GM19328 (cell line): Measurements from ENCODE around the gene CENPF.

Source experiments
- ATAC-seq: cut with Tn5 transposase; IDR thresholded peaks from one replicate; pipeline ENCODE4 v1.9.1; 2021; ENCODE audit warnings: mild to moderate bottlenecking, moderate library complexity; ENCODE audit not compliant: unreplicated experiment

The CENPF gene

DNA sequence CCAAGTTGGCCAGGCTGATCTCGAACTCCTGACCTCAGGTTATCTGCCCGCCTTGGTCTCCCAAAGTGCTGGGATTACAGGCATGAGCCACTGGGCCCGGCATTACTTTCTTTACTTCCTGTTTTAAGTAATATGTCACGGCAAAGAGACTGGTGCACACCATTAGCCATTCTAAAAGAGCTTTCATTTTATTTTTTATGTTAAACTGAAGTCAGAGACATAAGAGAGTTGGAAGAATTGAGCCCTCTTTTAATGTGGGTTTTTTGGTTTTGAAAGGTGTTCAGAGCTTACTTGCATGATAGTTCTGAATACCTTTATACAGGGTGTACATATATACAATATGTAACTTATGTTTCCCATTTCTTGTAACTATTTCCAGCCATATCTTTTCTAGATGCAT, 14.3 kb downstream of the CENPF start:
- no peak for ATAC-seq

DNA sequence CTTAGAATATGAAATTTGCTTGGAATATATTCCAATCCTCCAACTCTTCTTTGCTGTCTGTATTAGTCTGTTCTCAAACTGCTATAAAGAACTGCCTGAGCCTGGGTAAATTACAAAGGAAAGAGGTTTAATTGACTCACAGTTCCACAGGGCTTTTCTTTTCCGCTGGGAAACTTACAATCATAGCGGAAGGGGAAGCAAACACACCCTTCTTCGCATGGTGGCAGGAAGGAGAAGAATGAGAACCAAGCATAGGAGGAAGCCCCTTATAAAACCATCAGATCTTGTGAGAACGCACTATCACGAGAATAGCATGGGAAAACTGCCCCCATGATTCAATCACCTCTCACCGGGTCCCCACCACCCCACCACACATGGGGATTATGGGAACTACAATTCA, 14.8 kb downstream of the CENPF start:
- no peak for ATAC-seq

DNA sequence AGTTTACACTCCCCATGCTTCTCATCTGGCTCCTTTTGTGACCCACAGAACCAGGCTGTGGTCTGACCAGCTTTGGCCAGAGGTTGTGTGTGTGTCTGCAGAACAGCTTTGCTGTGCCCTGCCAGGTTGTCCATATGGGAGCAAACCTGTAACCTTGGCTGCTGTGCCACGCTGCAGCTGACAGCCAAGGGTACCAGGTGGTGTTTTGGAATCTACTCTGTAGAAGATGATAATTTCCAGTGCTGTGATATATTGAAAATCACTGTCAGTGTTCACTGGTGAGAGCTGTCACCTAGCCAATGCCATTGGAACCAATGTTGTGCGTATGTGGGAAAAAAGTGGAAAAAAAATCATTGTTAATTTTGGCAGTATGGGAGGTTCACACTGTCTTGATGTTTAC, 18.2 kb downstream of the CENPF start:
- ATAC-seq = no peak

DNA sequence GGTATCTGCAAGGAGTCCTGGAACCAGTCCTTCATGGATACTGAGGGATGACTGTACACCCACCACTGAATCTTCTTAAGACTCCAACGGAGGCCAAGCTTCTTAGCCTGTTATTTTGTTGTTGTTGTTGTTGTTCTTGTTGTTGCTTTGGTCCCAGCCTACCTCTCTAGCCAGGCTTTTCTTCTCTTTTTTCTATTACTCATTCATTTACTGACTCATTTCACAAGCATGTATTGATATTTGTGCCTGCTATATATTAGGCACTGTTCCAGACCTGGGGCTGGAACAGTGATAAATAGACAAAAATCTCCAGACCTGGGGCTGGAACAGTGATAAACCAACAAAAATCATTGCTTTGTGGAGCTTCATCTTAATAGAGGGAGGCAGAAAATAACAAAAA, 20.4 kb downstream of the CENPF start:
- no peak for ATAC-seq

DNA sequence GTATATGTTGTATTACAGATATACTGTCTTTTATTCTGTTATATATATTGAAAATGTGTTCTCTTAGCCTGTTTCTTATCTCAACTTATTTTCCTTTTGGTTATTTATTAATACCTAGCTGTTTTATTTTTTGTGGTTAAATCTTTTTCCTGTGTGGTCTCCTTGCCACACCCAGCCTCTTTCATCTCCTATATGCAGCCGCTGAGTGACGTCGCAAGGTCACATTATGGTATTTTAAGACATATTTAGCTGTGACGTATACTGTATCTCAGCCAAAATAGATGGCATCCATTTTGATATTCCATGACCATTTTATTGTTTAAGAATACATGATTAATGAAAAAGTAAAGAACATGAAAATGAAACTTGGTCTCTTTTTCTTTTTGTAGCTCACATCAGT, 29.1 kb downstream of the CENPF start:
- no peak for ATAC-seq

DNA sequence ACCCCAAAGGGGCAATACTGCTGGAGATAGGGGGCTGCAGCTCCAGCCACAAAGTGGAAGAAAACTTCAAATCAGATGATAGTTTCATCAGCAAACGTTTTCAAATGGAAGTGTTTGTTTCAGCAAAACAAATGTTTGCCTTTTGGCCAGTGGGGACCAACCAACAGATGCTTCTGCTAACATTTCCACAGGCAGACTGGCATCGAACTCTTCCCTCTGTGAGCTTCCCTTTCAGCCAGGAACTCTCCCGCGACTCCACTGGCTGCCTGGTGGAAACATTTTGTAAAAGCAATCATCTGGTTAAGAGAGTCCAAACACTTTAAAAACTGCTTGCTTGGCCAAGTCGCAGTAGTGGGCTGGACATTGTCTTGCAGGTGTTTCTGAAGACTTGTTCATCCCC, 30.7 kb downstream of the CENPF start:
- ATAC-seq = no peak

DNA sequence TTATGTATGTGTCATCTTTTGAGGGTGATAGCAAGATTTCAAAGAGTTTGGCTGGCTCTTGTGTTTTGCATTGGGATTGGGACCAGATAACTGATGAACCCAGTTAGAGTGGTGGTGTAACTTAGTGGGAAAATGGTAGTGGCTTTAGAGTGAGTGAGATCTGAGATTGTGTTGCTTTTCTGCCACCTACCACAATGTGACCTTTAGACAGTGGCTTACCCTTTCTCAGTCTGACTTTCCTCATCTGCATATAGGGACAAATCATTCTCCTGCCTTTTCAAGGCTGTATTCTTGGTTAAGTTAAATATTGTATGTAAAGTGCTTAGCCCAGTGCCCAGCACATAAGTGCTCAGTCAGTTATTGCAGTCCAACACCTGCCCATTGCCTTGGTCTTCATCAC, 31.3 kb downstream of the CENPF start:
- ATAC-seq = no peak

DNA sequence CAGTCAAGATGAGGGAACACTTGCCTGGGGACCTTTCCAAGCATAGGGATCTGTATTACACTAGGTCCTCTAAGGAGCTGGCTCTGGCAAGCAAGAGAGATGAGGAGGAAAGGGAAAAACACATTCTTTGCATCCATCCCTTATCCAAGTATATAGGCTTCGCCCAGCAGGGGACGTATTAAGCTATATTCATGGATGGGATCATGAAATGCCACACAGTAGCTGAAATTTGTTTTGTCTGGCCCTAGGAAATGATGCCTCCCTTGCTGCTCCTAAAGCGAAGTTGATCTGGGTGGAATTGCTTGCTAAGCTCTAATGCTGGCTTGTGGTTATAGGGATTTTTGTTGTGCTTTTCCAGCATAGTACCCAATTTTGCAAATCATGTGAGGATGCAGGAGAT, 32.1 kb downstream of the CENPF start:
- no peak for ATAC-seq

DNA sequence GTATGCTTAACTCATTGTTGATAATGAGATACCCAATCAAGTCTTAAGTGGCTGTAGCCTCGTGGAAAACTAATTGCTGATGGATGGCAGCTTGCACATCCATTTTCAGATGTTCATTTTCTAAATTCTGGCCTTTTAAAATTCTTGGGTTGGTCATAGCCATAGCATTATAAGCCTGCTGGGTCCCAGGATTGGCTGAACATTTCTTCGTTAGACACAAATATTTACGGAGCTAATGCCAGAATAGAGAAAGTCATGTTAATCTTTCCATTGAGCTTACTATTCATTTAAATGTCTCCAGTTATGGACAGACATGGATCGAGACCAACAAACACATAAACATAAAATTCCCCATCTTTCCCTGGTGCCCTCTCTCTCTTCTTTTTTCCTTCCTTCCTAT, 32.5 kb downstream of the CENPF start:
- no peak for ATAC-seq

DNA sequence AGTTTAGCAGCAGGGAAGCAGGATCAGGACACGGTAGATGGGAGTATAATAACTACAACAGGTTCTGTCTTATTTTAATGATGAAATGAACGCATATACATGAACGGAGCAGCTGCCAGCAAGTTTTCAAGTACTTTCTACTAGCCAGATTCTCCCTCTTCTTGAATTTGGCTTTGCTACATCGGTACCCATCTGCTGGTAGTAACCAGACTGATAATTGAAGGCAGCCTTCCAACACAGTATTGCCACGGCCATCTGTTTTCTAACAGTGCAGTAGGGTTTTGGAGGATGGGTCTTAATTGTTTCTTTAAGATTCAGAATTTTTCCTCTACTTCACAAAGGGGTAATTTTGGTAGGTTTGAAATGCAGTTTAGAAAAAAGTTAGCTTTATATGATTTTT, 33.4 kb downstream of the CENPF start:
- no peak for ATAC-seq

DNA sequence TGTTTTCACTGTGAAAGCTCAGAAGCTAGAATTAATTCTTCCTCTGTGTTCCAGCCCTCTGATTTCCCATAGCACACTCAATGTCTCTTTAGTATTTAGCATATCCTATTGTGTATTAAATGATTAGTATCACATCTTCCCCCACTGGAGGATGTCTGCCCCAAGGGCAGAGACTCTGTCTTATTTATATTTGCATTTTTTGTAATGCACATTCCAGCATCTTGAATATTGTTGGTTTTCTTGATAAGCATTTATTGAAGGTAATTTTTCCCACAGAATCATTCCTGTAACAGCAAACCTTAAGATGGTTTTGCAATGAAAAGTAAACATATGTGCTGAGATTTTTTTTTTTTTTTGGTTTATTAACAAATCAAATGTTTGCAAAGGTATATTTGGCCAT, 34.1 kb downstream of the CENPF start:
- ATAC-seq = no peak

DNA sequence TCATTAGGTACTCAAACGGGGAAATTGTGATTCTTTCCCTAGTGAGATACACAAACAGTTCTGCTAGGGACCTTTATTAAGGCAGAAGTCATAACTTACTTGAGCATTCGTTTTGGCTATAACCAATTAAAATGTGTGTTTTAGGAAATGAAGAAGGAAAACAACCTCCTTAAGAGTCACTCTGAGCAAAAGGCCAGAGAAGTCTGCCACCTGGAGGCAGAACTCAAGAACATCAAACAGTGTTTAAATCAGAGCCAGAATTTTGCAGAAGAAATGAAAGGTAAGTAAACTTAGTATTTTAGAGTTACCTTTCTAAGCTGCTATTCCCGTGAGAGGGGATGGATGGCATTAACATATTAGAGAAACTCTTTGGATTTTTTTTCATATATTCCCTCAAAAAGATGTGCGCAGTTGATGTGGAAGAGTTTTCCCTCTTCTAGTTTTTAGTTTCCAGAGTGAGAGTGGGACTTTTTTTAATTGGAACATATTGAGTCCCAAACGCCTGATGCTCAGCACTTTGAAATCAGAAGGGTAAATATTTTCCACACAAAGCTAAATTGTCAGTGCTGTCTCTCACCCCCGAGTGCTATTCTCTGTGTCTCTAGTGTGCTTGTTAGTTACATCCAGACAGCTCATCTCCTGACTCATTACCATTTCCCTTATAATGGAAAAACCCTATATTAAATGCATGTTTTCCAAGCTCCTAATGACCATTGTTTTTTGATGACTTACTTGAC, 34.9 kb downstream of the CENPF start:
- ATAC-seq = no peak

DNA sequence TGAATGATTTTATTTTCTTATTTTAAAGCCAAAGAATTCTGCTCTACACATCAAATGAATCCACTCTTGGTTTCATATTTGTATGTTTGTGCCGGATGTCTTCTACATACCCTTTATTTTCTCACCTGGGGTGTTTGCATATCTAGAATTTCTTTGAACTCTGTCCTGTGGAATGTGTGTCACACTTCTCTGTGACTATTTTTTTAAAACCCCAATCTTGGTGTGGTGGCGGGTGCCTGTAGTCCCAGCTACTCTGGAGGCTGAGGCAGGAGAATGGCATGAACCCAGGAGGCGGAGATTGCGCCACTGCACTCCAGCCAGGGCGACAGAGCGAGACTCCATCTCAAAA, 35.4 kb downstream of the CENPF start:
- ATAC-seq = no peak

DNA sequence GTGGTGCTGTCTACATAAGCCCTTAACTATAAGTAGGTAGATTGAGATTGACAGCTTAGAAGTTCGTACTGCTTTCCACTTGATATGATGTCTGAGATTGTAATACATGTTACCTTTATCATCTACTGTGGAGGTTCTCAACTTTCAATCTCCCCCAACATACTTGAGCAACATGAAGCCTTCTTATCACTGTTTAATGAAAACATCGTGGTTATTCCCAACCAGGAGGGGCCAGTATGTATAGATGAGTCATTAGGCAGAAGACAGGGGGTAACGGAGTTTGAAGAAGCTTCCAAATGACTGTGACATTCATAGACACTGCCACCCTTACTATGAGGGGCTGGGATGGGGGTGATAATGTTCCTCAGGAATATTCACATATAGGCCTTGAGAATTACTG, 36.0 kb downstream of the CENPF start:
- ATAC-seq = no peak

DNA sequence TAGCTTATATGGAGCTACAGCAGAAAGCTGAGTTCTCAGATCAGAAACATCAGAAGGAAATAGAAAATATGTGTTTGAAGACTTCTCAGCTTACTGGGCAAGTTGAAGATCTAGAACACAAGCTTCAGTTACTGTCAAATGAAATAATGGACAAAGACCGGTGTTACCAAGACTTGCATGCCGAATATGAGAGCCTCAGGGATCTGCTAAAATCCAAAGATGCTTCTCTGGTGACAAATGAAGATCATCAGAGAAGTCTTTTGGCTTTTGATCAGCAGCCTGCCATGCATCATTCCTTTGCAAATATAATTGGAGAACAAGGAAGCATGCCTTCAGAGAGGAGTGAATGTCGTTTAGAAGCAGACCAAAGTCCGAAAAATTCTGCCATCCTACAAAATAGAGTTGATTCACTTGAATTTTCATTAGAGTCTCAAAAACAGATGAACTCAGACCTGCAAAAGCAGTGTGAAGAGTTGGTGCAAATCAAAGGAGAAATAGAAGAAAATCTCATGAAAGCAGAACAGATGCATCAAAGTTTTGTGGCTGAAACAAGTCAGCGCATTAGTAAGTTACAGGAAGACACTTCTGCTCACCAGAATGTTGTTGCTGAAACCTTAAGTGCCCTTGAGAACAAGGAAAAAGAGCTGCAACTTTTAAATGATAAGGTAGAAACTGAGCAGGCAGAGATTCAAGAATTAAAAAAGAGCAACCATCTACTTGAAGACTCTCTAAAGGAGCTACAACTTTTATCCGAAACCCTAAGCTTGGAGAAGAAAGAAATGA, 37.6 kb downstream of the CENPF start:
- ATAC-seq = no peak

DNA sequence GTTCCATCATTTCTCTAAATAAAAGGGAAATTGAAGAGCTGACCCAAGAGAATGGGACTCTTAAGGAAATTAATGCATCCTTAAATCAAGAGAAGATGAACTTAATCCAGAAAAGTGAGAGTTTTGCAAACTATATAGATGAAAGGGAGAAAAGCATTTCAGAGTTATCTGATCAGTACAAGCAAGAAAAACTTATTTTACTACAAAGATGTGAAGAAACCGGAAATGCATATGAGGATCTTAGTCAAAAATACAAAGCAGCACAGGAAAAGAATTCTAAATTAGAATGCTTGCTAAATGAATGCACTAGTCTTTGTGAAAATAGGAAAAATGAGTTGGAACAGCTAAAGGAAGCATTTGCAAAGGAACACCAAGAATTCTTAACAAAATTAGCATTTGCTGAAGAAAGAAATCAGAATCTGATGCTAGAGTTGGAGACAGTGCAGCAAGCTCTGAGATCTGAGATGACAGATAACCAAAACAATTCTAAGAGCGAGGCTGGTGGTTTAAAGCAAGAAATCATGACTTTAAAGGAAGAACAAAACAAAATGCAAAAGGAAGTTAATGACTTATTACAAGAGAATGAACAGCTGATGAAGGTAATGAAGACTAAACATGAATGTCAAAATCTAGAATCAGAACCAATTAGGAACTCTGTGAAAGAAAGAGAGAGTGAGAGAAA, 38.4 kb downstream of the CENPF start:
- no peak for ATAC-seq

DNA sequence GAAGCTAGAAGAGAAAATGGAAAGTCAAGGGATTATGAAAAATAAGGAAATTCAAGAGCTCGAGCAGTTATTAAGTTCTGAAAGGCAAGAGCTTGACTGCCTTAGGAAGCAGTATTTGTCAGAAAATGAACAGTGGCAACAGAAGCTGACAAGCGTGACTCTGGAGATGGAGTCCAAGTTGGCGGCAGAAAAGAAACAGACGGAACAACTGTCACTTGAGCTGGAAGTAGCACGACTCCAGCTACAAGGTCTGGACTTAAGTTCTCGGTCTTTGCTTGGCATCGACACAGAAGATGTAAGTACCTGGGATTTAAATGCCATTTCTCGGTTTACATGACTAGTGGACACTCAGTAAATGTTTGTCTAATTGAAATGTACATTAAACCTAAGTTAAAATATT, 40.0 kb downstream of the CENPF start:
- no peak for ATAC-seq

DNA sequence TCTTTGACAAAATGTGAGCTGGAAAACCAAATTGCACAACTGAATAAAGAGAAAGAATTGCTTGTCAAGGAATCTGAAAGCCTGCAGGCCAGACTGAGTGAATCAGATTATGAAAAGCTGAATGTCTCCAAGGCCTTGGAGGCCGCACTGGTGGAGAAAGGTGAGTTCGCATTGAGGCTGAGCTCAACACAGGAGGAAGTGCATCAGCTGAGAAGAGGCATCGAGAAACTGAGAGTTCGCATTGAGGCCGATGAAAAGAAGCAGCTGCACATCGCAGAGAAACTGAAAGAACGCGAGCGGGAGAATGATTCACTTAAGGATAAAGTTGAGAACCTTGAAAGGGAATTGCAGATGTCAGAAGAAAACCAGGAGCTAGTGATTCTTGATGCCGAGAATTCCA, 42.7 kb downstream of the CENPF start:
- no peak for ATAC-seq

DNA sequence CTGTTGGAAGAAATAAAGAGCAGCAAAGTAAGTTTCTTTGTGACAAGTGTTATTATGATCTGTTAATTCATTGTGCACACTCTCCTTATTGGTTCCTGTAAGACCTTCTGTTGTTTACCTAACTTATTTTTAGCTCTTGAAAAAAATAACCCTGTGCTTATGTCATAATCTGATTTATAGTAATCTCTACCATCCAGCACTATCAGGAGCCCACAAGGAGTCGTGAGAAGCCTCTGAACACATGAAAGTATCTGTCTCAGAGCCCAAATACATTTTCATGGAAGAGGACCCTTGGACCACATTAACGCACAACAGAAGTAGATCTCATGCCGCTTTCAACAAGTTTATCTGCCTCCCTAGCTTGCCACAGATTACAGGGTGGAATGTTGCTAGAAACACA, 45.8 kb downstream of the CENPF start:
- no peak for ATAC-seq

DNA sequence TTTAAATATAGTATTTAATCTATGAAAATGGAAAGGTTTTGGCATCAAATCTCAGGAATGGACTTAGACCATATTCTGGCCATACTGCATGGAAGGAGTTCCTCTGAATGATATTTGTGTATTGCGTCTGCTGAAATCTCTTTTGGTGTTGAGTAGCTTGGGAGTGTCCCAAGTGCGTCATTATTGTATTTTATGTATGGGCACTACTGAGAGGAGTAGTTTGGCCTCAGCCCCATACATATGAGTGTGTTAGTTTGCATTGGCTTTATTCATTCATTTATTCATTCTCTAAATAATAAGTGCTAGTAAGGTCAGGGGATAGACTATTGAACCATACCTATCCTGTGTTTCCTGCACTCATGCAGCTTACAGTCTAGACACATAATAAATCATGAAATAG, 46.6 kb downstream of the CENPF start:
- no peak for ATAC-seq

DNA sequence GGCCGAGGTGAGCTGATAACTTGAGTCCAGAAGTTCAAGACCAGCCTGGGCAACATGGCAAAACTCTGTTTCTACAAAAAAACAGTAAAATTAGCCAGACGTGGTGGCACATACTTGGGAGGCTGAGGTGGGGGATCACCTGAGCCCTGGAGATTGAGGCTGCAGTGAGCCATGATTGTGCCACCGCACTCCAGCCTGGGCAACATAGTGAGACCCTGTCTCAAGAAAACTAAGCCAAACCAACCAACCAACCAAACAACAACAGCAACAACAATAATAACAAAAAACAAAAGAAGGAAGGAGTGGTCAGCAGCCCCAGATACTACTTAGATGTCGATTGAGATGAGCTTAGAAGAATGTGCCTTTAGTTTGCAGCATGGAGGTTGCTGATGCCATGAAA, 47.7 kb downstream of the CENPF start:
- ATAC-seq = no peak

DNA sequence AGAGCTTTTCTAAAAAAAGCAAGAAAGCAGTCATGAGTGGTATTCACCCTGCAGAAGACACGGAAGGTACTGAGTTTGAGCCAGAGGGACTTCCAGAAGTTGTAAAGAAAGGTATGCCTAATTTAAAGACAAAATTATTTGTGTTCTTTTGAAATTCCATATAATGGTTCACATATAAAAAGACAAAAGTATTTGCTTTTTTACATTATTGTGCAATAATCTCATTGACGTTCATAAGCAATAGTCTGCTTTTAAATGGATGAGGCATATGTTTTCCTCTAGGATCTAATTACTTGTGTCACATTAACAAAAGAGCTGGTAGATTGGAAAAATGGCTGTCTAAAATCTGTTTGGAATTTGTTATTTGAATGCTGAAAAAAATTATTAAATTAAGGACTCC, 54.3 kb downstream of the CENPF start:
- no peak for ATAC-seq
